ENCODE results near the gene RBM48. TPM values are rescaled to one million over a fixed set of nuclear protein-coding genes. Genes with fewer than 3 reads are reported as not detected.

Gene RBM48
- 23.7 and 43.2 TPM in 2 replicates for total RNA-seq (2011; cell fraction: chromatin; rRNA removed; ENCODE audit: low replicate concordance)
- total RNA-seq (2011; cell fraction: nucleolus; rRNA removed) = 16.5 and 16.6 TPM in 2 replicates
- 24.3 and 26.5 TPM in 2 replicates for total RNA-seq (2011; cell fraction: nucleoplasm; rRNA removed)
- total RNA-seq (2014; rRNA removed) (9.9 and 10.8 TPM in 2 replicates), total RNA-seq (2014; rRNA removed; fragmentation: Illumina TruSeq; extraction: Trizol) (16.8 and 18.5 TPM in 2 replicates), total RNA-seq (2015; rRNA removed; fragmentation: Illumina TruSeq; extraction: Trizol) (12.9 and 15.3 TPM in 2 replicates), total RNA-seq (2021) (13.1 and 13.8 TPM in 2 replicates), polyA plus RNA-seq (2011; rRNA removed) (8.8 and 10.2 TPM in 2 replicates), polyA plus RNA-seq (2014; fragmentation: Illumina TruSeq; extraction: Trizol) (16.7 and 19.0 TPM in 2 replicates), polyA plus RNA-seq (2014; fragmentation: Nextera tagmentation; extraction: Ambion mirVana) (10 to 100 TPM; 20.9 to 35.1 TPM), polyA plus RNA-seq (2014; rRNA removed) (14.2 and 16.3 TPM in 2 replicates), polyA minus RNA-seq (2011; rRNA and poly(A)+ RNA removed) (19.2 and 23.9 TPM in 2 replicates), Bru-seq, nascent RNA (percentile 92 among the genes with signal in this experiment), BruChase-seq, experiment 1, labeled RNA remaining after a 2-hour chase (percentile 88 among the genes with signal in this experiment), BruChase-seq, experiment 2, labeled RNA remaining after a 6-hour chase (percentile 86 among the genes with signal in this experiment)
- 5.1 and 8.7 TPM in 2 replicates for polyA plus RNA-seq (2011; cell fraction: cytosol; rRNA removed)
- 8.9 and 10.8 TPM in 2 replicates for polyA plus RNA-seq (2011; cell fraction: nucleus; rRNA removed)
- 10.5 and 11.0 TPM in 2 replicates for polyA plus RNA-seq (2012)
- 3.1 and 6.2 TPM in 2 replicates for polyA minus RNA-seq (2011; cell fraction: cytosol; rRNA and poly(A)+ RNA removed)
- 16.6 and 20.7 TPM in 2 replicates for polyA minus RNA-seq (2011; cell fraction: nucleus; rRNA and poly(A)+ RNA removed)
- long read RNA-seq, experiment 1, transcript RBM48-201 (5 exons, 1,742 nt) = major isoform, 33 of 54 reads
- long read RNA-seq, experiment 1, partial matches to known transcripts = 5 of 54 reads
- long read RNA-seq, experiment 1, other reads (novel, unspliced or antisense) = 16 of 54 reads
- long read RNA-seq, experiment 2, transcript RBM48-201 (5 exons, 1,742 nt) = major isoform, 5 of 8 reads
- long read RNA-seq, experiment 2, partial matches to known transcripts = 0 of 8 reads
- long read RNA-seq, experiment 2, other reads (novel, unspliced or antisense) = 3 of 8 reads
- long read RNA-seq, experiment 3, transcript RBM48-201 (5 exons, 1,742 nt) = major isoform, 12 of 18 reads
- long read RNA-seq, experiment 3, partial matches to known transcripts = 1 of 18 reads
- long read RNA-seq, experiment 3, other reads (novel, unspliced or antisense) = 5 of 18 reads

- Histone ChIP-seq H4K20me1 (replicated peaks; ENCODE audit: control insufficient read depth, insufficient read depth, low read length) (no peaks in the 10 kb centered on the region), H3K9me1 (ENCODE audit: control insufficient read depth, insufficient read depth, low read length) (no peaks in the 10 kb centered on the region), H3K9me3 (replicated peaks; ENCODE audit: control insufficient read depth, insufficient read depth, low read depth, low read length) (no peaks in the 10 kb centered on the region), H3K4me2 (ENCODE audit: insufficient read depth, low read length) (peak within 1 kb of the TSS; percentile 100), H3K4me1 (replicated peaks in 1 of 2; ENCODE audit: control insufficient read depth in 2 of 2, insufficient read depth in 2 of 2, low read length in 2 of 2) (peaks cover 7 to 10% of the 10 kb centered on the region in 2 experiments; a peak in 3 of 5 replicates), H3K27me3 (ENCODE audit: control insufficient read depth in 2 of 2, insufficient read depth in 2 of 2, low read length in 2 of 2) (no peaks in the 10 kb centered on the region), H3K9ac (ENCODE audit: insufficient read depth in 1 of 2, low read depth in 2 of 2, low read length in 2 of 2) (peak within 1 kb of the TSS; percentile 96 to 99), H3K79me2 (ENCODE audit: control insufficient read depth, insufficient read depth, low read length) (peaks cover 30% of the 10 kb centered on the region), H3K4me3 (peak within 1 kb of the TSS; percentile 84), H3K36me3 (ENCODE audit: control insufficient read depth, insufficient read depth, low read length) (peaks cover 37% of the 10 kb centered on the region), H2AFZ (ENCODE audit: low read depth, low read length) (peak within 1 kb of the TSS; percentile 99), H3K27ac (ENCODE audit: extremely low read depth, low read depth, low read length) (peak within 1 kb of the TSS; percentile 98)
- WGBS (ENCODE audit: insufficient coverage, low coverage, missing lambda C conversion rate) = under 1% methylated on average over 54 of the region's 79 CpGs
- ATAC-seq (peak; percentile 97), DNase-seq (ENCODE audit: extremely low read depth in 1 of 4, low spot score in 3 of 4) (peak; percentile 94 to 100 (median 98)), FAIRE-seq (peak; percentile 99)
- POLR2A ChIA-PET = interaction anchor here (0.5 to 2.0 kb wide), 20 partner anchors 10 to 704 kb away, joined by 3 to 11 read pairs (median 4); partner anchors contain the start of genes CYP51A1, FAM133B and VPS50
- in situ Hi-C loops (cut with MboI) (no loop called here), intact Hi-C loops (cut with micrococcal nuclease) (loop anchor here (2.0 to 10.0 kb wide), 3 partner anchors 62 to 526 kb away; partner anchors contain the start of genes CDK6 and FAM133B)
- no TSS peak for BruUV-seq (replicated peaks)
- CTCF ChIA-PET (ENCODE audit: low intra/inter-chr PET ratio) = interaction anchor here (0.5 to 0.8 kb wide), 2 partner anchors 62 to 111 kb away, joined by 3 to 6 read pairs; no protein-coding TSS in a partner anchor
- TF ChIP-seq CREB3 (tag; conservative IDR thresholded peaks at IDR 0.05; ENCODE audit: low read depth) (no peak), KLF10 (CRISPR knock-in tag; IDR thresholded peaks at IDR 0.05) (no peak), TRIM25 (IDR thresholded peaks at IDR 0.05; ENCODE audit: borderline replicate concordance) (no peak), CBX1 (IDR thresholded peaks at IDR 0.05; ENCODE audit: low read depth) (peak; percentile 70; the same call in 1 of the 2 replicates), CREM (IDR thresholded peaks at IDR 0.05; ENCODE audit: low read depth) (peak; percentile 95), EP400 (IDR thresholded peaks at IDR 0.05) (peak; percentile 92), XRCC3 (IDR thresholded peaks at IDR 0.05) (no peak)
- TF ChIP-seq, protein P1, sequence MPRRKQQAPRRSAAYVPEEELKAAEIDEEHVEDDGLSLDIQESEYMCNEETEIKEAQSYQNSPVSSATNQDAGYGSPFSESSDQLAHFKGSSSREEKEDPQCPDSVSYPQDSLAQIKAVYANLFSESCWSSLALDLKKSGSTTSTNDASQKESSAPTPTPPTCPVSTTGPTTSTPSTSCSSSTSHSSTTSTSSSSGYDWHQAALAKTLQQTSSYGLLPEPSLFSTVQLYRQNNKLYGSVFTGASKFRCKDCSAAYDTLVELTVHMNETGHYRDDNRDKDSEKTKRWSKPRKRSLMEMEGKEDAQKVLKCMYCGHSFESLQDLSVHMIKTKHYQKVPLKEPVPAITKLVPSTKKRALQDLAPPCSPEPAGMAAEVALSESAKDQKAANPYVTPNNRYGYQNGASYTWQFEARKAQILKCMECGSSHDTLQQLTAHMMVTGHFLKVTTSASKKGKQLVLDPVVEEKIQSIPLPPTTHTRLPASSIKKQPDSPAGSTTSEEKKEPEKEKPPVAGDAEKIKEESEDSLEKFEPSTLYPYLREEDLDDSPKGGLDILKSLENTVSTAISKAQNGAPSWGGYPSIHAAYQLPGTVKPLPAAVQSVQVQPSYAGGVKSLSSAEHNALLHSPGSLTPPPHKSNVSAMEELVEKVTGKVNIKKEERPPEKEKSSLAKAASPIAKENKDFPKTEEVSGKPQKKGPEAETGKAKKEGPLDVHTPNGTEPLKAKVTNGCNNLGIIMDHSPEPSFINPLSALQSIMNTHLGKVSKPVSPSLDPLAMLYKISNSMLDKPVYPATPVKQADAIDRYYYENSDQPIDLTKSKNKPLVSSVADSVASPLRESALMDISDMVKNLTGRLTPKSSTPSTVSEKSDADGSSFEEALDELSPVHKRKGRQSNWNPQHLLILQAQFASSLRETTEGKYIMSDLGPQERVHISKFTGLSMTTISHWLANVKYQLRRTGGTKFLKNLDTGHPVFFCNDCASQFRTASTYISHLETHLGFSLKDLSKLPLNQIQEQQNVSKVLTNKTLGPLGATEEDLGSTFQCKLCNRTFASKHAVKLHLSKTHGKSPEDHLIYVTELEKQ (CRISPR knock-in tag; IDR thresholded peaks at IDR 0.05) = no peak
Measured at GRCh38 chr7:92528188-92528957, at the start of gene RBM48, which contains the start of gene PEX1. Gene RBM48, plus strand, starts transcription at chr7:92528795. Its CDS starts 19 bp downstream, at chr7:92528814. Gene PEX1, minus strand, starts transcription at chr7:92528520. Its CDS starts 85 bp downstream, at chr7:92528435.
